Measurements from ENCODE around the gene PDZD4. TPM values are rescaled to one million over a fixed set of nuclear protein-coding genes. Genes with fewer than 3 reads are reported as not detected.

The PDZD4 gene
- polyA plus RNA-seq (2012; ENCODE audit: insufficient read depth, insufficient read length), result 19.5 TPM

GRCh38 chrX:153829799-153830639, at the start of gene PDZD4:
PDZD4 (minus strand) TSS chrX:153830544; CDS start chrX:153830298, 246 bp downstream.
- peak within 1 kb of the TSS; percentile 36 for H3K4me3 ChIP-seq (ENCODE audit: low read length)
- no peak for DNase-seq (ENCODE audit: low read depth, low spot score)

- no peak overlapping the region for H3K4me3 ChIP-seq (ENCODE audit: low read length)
- DNase-seq (ENCODE audit: low read depth, low spot score), result no peak
Observed at GRCh38 chrX:153879741-153880439, 49.5 kb upstream of the PDZD4 start.

DNA sequence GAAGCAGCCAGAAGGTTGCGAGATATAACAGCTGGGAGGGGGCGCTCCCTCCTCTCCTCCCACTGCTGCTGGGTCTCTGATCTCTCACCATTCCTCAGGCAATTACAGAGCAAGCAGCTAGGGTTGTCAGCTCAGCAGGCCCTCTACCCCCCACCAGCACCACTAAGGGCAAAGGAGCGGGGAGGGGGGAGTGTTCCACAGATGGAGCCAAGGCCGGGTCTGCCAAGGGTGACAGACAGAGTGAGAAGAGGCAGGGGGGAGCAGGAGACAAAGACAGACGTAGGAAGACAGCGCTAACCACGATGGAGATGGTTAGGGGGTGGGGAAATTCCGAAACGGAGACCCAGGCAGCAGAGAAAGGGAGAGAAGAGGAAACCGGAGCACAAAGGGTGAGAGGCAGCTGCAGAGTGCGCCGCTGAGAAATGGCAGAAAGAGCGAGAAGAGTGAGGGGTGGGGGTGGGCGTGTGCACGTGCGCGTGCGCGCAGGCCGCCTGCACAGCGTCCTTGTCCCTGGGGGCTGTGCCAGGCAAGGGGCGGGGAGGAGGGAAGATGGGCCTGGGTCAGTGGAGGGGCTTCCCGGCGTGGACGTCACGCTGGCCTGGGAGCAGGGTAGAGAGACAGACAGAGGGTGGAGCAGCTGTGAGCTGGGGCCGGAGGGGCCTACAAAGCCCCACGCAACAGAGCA, 48.8 kb upstream of the PDZD4 start:
- DNase-seq (ENCODE audit: low read depth, low spot score), result no peak
- no peak overlapping the region for H3K4me3 ChIP-seq (ENCODE audit: low read length)

GRCh38 chrX:153878345-153878744, 48.0 kb upstream of the PDZD4 start:
- H3K4me3 ChIP-seq (ENCODE audit: low read length), result no peak overlapping the region
- DNase-seq (ENCODE audit: low read depth, low spot score), result no peak

DNA sequence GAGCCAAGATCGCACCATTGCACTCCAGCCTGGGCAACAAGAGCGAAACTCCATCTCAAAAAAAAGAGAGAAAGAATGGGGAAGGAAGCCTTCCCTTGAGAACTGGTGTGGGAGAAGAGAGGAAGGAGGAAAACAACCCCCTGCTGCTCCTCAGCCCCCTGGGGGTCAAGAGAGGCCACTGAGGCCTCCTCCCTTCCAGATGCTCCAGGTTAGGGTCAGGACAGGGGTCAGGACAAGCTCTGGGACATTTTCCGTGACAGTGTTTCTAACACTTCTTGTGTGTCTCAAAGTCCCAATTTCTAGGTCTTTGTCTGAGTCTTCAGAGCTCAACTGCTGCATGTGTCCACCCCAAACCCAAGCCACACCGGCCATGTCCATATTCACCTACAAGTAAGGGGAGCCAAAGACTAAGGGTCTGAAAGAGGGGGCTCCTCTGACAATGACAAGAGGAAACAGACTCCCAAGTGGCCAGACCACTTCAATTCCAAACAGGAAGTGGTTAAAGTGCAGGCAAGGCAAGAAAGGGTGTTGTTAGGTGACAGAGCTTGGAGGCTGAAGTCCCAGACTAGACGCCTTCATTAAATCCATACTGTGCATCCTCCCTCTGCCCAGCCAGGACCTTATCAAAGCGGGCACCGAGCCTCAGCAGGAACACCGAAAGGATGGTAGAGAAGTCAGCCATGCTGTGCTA, 47.4 kb upstream of the PDZD4 start:
- peak; percentile 51 for DNase-seq (ENCODE audit: low read depth, low spot score)
- H3K4me3 ChIP-seq (ENCODE audit: low read length), result no peak overlapping the region

DNA sequence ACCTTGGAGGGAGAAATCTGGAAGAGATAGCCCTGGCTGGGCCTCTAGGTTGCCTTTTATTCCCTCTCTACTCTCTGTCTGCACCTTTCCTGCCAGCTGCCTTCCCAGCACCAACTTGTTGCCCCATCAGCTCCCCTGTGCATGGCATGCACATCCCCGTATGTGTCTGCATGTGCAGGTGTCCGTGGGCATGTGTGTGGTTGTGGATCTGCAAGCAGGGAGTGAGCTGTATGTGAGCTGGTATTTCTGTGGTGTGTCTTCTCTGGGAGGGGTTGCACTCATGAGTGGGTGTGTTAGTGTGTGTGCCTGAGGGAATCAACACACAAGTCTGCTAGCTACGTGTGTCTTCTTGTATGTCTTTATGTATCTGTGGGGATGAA, 45.8 kb upstream of the PDZD4 start:
- H3K4me3 ChIP-seq (ENCODE audit: low read length), result no peak overlapping the region
- DNase-seq (ENCODE audit: low read depth, low spot score), result no peak

DNA sequence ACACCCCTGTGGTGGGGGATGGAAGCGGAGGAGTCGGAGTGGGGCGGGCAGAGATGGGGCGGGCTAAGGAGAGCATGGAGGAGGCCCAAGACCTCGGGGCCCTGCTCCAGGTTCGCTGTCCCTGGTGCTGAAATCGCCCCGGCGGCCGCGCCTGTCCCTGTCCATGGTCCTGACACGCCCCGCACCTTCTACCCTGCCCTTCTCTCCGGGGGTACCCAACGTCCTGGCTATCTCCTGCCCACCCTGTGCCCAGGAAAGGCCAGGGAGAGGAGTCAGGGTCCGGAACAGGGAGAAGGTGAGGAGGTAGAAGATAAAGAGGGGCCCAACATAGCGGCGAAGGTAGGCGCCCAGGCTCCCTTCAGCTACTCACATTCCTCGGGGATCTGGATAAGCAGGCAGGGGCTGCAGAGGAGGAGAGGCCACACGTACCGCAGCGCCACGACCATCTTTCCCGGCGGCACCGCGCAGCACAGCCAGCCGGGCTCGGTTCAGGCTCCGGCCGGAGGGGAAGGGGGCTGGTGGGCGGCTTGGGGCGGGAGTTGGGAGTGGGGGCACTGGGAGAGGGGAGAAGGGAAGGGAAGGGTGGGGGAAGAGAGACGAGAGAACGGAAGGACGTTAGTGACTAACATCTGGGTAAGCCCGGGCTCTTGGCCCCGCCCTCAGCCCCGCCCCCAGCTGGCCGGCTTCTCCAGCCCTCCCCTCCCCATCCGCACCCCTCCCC, 45.2 kb upstream of the PDZD4 start:
- DNase-seq (ENCODE audit: low read depth, low spot score), result peak; percentile 14
- H3K4me3 ChIP-seq (ENCODE audit: low read length), result no peak overlapping the region

DNA sequence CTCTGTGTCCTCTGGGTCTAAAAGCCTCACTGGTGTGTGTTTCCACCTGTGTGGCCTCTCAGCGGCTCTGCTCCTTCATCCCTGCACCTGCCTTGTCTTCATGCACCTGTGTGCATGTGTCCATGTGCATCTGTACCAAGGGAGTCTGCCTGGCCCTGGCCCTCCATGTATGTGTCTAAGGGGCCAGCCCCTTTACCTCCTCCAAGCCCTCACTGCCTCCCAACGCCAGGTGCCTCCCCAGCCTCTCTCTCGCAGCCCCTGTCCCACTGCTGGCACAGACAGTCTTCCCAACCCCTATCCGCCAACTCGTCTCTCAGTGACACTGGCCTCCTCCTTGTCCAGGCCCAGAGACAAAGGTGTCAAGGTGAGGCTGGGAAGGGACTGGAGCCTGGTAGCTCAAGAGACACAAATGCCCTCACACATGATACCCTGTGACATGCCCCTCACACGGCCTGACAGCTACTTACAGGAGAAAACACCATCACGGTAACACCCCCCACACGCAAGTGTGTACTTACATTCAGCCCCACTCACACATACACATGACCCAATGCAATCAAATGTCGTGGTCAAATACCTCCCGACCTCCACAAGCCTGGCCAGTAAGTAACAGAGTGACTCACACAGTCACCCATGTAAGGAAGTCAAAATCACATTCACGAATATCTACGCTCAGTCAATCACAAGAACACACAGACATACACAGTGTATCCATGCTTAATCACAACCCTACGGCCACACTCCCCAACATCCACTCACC, 44.2 kb upstream of the PDZD4 start:
- DNase-seq (ENCODE audit: low read depth, low spot score), result no peak
- H3K4me3 ChIP-seq (ENCODE audit: low read length), result no peak overlapping the region

DNA sequence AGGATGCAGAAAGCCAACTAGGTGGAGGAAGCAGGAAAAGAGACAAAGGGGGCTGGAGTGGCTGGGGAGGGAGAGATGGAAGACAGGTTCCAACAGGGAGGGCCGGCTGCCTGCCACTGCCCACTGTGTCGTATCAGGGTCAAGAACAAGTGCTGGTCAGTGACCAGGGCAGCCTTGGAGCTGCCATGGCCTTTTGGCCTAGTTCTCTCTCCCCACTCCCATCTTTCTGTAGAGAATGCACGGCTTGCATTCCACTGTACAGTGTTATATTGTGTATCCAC, 43.7 kb upstream of the PDZD4 start:
- DNase-seq (ENCODE audit: low read depth, low spot score), result no peak
- H3K4me3 ChIP-seq (ENCODE audit: low read length), result no peak overlapping the region

- H3K4me3 ChIP-seq (ENCODE audit: low read length), result no peak overlapping the region
Observed at GRCh38 chrX:153873282-153874084, 43.1 kb upstream of the PDZD4 start.

DNA sequence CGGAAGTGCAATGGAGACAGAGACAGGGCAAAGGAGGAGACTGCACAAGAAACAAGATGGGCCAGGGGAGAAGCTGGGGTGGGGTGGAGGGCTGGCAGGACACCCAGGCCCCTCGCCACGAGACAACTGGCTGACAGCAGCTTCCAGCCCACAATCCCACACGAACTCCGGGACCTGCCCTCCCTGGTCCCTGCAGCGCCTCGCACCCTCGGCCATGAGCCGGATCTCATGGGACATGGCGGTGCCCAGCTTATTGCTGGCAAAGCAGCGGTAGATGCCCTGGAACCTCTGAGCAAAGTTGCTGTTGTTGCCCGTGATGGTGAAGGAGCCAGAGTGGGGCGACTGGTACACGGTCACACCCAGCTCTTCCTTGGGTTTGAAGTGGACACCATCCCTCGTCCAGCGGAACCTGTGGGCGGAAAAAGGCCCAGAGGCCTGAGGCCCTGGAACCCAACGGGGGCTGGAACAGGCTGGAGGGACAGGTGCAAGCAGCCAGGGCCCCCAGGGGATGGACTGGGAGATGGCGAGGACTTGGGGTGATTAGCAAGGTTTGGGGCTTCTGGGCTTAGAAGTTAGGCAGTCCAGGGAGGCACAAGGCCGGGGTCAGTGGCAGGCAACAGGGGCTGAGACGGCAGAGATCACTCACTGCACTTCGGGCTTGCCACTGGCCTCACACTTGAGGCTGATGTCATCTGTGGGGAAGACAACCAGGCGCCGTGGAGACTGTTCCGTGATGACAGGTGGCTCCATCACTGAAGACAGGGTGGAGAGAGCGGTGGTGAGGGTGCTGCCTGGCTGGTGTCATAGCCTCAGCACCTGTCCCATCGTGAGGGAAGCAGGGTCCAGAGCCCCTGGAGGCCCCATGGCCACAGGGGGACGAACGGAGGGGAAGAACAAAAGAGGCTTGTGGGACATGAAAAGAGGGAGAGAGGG, 41.9 kb upstream of the PDZD4 start:
- DNase-seq (ENCODE audit: low read depth, low spot score), result no peak
- H3K4me3 ChIP-seq (ENCODE audit: low read length), result no peak overlapping the region

More at GRCh38 chrX:153873282-153874084, 43.1 kb upstream of the PDZD4 start:
- DNase-seq (ENCODE audit: low read depth, low spot score), result no peak

DNA sequence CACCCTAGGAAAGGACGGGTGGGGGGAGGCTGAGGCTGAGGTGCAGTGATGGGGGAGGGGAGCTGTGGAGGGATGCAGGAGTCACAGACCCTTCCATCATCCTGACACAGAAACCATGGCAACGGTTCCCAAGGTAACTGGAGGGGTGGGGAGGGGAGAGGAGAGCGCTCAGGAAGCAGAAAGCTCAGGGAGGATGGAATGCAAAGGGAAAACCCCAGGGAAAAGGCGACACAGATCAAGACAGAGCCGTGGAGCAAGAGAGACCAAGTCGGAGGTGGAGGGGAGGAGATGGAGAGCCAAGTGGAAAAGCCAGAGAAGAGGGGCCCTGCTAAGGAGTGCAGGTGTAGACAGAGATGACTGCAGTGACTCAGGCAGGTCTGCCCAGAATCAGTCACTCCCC, 41.1 kb upstream of the PDZD4 start:
- no peak for DNase-seq (ENCODE audit: low read depth, low spot score)

GRCh38 chrX:153870791-153871360, 40.5 kb upstream of the PDZD4 start:
- H3K4me3 ChIP-seq (ENCODE audit: low read length), result no peak overlapping the region
- no peak for DNase-seq (ENCODE audit: low read depth, low spot score)

More for the DNA sequence above, 41.1 kb upstream of the PDZD4 start:
- no peak overlapping the region for H3K4me3 ChIP-seq (ENCODE audit: low read length)

- no peak overlapping the region for H3K4me3 ChIP-seq (ENCODE audit: low read length)
- no peak for DNase-seq (ENCODE audit: low read depth, low spot score)
Observed at GRCh38 chrX:153870288-153870690, 39.9 kb upstream of the PDZD4 start.

- H3K4me3 ChIP-seq (ENCODE audit: low read length), result no peak overlapping the region
Observed at GRCh38 chrX:153869473-153870287, 39.3 kb upstream of the PDZD4 start.

More at GRCh38 chrX:153869473-153870287, 39.3 kb upstream of the PDZD4 start:
- no peak for DNase-seq (ENCODE audit: low read depth, low spot score)
